Activated T-cell treated with anti-CD3 and anti-CD28 coated beads for 48 hours (primary cell): ENCODE data around the gene DXO.
"Not testable (repeated sequence)": the region's sequence is repeated elsewhere in the genome, so short reads cannot be mapped to it uniquely, and the experiment has no call there.

Source experiments
- DNase-seq: peaks from one replicate; pipeline ENCODE4 v3.0.0-alpha.2; 2020; ENCODE audit warnings: low read depth

The DXO gene

GRCh38 chr6:31971993-31972708, at the start of gene DXO:
Gene DXO, minus strand, starts transcription at chr6:31972138. Its CDS starts 463 bp downstream, at chr6:31971675.
- peak; percentile 98 for DNase-seq

GRCh38 chr6:32014547-32014946, 42.6 kb upstream of the DXO start, which contains the start of gene C4B:
Gene C4B, plus strand, starts transcription at chr6:32014795. Its CDS starts 51 bp downstream, at chr6:32014846.
- DNase-seq: not testable (repeated sequence)

- DNase-seq: not testable (repeated sequence)
Observed at GRCh38 chr6:32013738-32014137, 41.8 kb upstream of the DXO start.

GRCh38 chr6:32012941-32013617, 41.1 kb upstream of the DXO start:
- DNase-seq: not testable (repeated sequence)

GRCh38 chr6:32010856-32011530, 39.1 kb upstream of the DXO start:
- not testable (repeated sequence) for DNase-seq

- DNase-seq: not testable (repeated sequence)
Observed at GRCh38 chr6:32009537-32009936, 37.6 kb upstream of the DXO start.

GRCh38 chr6:32008616-32009015, 36.7 kb upstream of the DXO start:
- DNase-seq: not testable (repeated sequence)

- not testable (repeated sequence) for DNase-seq
Observed at GRCh38 chr6:32008037-32008436, 36.1 kb upstream of the DXO start.

- not testable (repeated sequence) for DNase-seq
Observed at GRCh38 chr6:32007086-32007485, 35.1 kb upstream of the DXO start.

GRCh38 chr6:32005991-32006529, 34.1 kb upstream of the DXO start:
- not testable (repeated sequence) for DNase-seq

GRCh38 chr6:32005538-32005880, 33.6 kb upstream of the DXO start:
- DNase-seq: not testable (repeated sequence)

GRCh38 chr6:32004864-32005537, 33.1 kb upstream of the DXO start:
- not testable (repeated sequence) for DNase-seq

- not testable (repeated sequence) for DNase-seq
Observed at GRCh38 chr6:32004393-32004792, 32.5 kb upstream of the DXO start.

GRCh38 chr6:32003301-32003700, 31.4 kb upstream of the DXO start:
- not testable (repeated sequence) for DNase-seq

- DNase-seq: not testable (repeated sequence)
Observed at GRCh38 chr6:32002546-32003268, 30.8 kb upstream of the DXO start.

- DNase-seq: not testable (repeated sequence)
Observed at GRCh38 chr6:31996385-31996784, 24.4 kb upstream of the DXO start.

GRCh38 chr6:31994421-31994820, 22.5 kb upstream of the DXO start:
- not testable (repeated sequence) for DNase-seq

GRCh38 chr6:31989363-31989762, 17.4 kb upstream of the DXO start:
- not testable (repeated sequence) for DNase-seq

- not testable (repeated sequence) for DNase-seq
Observed at GRCh38 chr6:31981744-31982143, 9.8 kb upstream of the DXO start, which contains the start of gene C4A. Gene C4A, plus strand, starts transcription at chr6:31982057. Its CDS starts 51 bp downstream, at chr6:31982108.

- DNase-seq: not testable (repeated sequence)
Observed at GRCh38 chr6:31980998-31981397, 9.1 kb upstream of the DXO start.
